Measurements from ENCODE around the gene TRPM8.

- TF ChIP-seq CTCF (IDR thresholded peaks at IDR 0.05) (no peak), POLR2A (IDR thresholded peaks at IDR 0.05) (no peak)
Measured at GRCh38 chr2:233950078-233950825, 33.1 kb downstream of the TRPM8 start.

Data from uterus (tissue), 2 donors.